ENCODE results near the gene MAGEA4.

MAGEA4 gene

DNA sequence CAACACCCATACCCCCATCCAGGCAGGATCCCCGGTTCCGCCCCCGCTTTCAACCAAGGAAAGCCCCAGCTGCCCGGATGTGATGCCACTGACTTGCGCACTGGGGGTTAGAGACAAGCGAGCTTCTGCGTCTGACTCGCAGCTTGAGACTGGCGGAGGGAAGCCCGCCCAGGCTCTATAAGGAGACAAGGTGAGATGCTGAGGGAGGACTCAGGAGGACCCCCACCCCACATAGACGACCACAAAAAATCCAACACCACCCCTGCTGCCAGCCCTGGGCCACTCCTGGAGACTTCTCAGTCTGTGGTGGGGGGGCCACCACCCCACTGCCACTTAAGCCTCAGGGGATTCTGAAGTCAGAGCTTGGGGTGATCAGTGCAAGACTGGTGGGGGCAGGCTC is at the start of gene MAGEA4:
MAGEA4 (plus strand) TSS at position 110 of the 400 bp plus-strand sequence. CDS start 10,776 bp downstream, outside the sequence.
- no peak within 1 kb of the TSS for H3K27ac ChIP-seq (ENCODE audit: low read depth, low read length)
- no peaks in the 10 kb centered on the region for H3K4me1 ChIP-seq (ENCODE audit: control insufficient read depth, insufficient read depth, low read length)
- H3K27me3 ChIP-seq (ENCODE audit: control insufficient read depth, insufficient read depth, low read length): no peaks in the 10 kb centered on the region
- no peaks in the 10 kb centered on the region for H3K36me3 ChIP-seq (ENCODE audit: control insufficient read depth, insufficient read depth, low read length)
- no peak within 1 kb of the TSS for H3K4me3 ChIP-seq (ENCODE audit: low read length)
- no peak within 1 kb of the TSS for H3K9ac ChIP-seq (ENCODE audit: low read length)

DNA sequence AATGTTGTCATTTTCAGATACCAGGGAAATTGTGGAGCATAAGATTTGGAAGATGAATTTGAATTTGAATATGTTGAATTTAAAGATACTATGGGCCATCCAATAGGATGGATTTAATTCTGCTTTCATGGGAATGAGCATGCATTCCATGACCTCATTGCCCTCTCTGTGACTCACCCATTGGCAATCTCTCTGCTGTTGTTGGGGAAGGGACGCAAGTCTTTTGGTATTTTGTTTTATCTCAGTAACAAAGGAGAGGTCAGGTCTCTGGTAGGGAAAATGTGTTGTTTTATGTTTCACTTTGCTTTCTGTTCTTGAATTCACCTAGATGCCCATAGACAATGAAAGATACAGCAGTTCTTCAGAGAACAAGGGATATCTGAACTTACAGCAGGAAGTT is 42.1 kb upstream of the MAGEA4 start:
- Histone ChIP-seq H3K9ac (ENCODE audit: low read length) (no peak overlapping the region), H3K4me3 (ENCODE audit: low read length) (no peak overlapping the region), H3K4me1 (ENCODE audit: control insufficient read depth, insufficient read depth, low read length) (no peaks in the 10 kb centered on the region), H3K27me3 (ENCODE audit: control insufficient read depth, insufficient read depth, low read length) (no peaks in the 10 kb centered on the region), H3K27ac (ENCODE audit: low read depth, low read length) (no peak overlapping the region), H3K36me3 (ENCODE audit: control insufficient read depth, insufficient read depth, low read length) (no peaks in the 10 kb centered on the region)

DNA sequence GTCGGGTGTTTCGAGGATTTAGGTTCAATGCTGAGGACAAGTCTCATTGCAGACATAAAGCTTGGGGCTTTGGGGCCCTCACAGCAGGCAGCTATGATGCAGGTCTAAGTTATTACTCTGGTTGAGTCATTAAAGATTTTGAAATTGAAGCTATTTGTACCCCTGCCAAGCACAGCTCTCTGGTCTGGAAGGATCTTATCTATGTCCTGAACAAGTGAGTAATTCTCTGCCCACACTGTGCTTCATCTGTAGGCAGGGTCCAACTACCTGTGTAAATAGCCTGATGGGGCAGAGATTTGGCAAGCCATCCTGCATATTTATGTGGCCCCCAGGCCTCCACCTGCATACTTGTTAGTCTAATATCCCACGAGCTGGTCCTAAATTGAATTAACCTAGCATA is 41.4 kb upstream of the MAGEA4 start:
- Histone ChIP-seq H3K27ac (ENCODE audit: low read depth, low read length) (no peak overlapping the region), H3K4me1 (ENCODE audit: control insufficient read depth, insufficient read depth, low read length) (no peaks in the 10 kb centered on the region), H3K36me3 (ENCODE audit: control insufficient read depth, insufficient read depth, low read length) (no peaks in the 10 kb centered on the region), H3K9ac (ENCODE audit: low read length) (no peak overlapping the region), H3K27me3 (ENCODE audit: control insufficient read depth, insufficient read depth, low read length) (no peaks in the 10 kb centered on the region), H3K4me3 (ENCODE audit: low read length) (no peak overlapping the region)

DNA sequence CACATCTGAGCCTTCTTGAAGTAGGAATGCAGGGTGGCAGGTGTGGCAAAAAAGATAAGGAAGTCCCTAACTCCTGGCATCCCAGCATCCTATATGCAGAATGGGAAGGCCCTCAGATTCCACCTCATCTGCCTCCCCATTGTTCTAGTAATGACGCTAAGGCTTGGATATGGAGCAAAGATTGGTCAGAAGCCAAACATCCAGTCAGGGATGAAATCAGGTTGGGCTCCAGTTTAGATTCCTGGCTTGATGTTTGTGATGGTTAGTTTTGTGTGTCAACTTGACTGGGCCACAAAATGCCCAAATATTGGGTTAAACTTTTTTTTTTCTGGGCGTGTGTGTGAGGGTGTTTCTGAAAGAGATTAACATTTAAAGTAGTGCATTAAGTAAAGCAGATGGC is 39.6 kb upstream of the MAGEA4 start:
- no peak overlapping the region for H3K27ac ChIP-seq (ENCODE audit: low read depth, low read length)
- no peaks in the 10 kb centered on the region for H3K36me3 ChIP-seq (ENCODE audit: control insufficient read depth, insufficient read depth, low read length)
- no peaks in the 10 kb centered on the region for H3K27me3 ChIP-seq (ENCODE audit: control insufficient read depth, insufficient read depth, low read length)
- no peak overlapping the region for H3K9ac ChIP-seq (ENCODE audit: low read length)
- no peaks in the 10 kb centered on the region for H3K4me1 ChIP-seq (ENCODE audit: control insufficient read depth, insufficient read depth, low read length)
- no peak overlapping the region for H3K4me3 ChIP-seq (ENCODE audit: low read length)

- H3K4me3 ChIP-seq (ENCODE audit: low read length): no peak overlapping the region
- no peaks in the 10 kb centered on the region for H3K36me3 ChIP-seq (ENCODE audit: control insufficient read depth, insufficient read depth, low read length)
- H3K27ac ChIP-seq (ENCODE audit: low read depth, low read length): no peak overlapping the region
- no peaks in the 10 kb centered on the region for H3K4me1 ChIP-seq (ENCODE audit: control insufficient read depth, insufficient read depth, low read length)
- H3K27me3 ChIP-seq (ENCODE audit: control insufficient read depth, insufficient read depth, low read length): no peaks in the 10 kb centered on the region
- no peak overlapping the region for H3K9ac ChIP-seq (ENCODE audit: low read length)
Measured at GRCh38 chrX:151875270-151876026, 37.2 kb upstream of the MAGEA4 start.

DNA sequence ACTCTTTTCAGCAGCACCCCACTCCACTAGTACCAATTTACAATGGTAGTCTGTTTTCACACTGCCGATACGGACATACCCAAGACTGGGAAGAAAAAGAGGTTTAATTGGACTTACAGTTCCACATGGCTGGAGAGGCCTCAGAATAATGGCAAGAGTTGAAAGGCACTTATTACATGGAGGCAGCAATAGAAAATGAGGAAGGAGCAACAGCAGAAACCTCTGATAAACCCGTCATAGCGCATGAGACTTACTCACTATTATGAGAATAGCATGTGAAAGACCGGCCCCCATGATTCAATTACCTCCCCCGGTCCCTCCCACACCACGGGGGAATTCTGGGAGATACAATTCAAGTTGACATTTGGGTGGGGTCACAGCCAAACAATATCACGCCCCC is 34.1 kb upstream of the MAGEA4 start:
- Histone ChIP-seq H3K36me3 (ENCODE audit: control insufficient read depth, insufficient read depth, low read length) (no peaks in the 10 kb centered on the region), H3K9ac (ENCODE audit: low read length) (no peak overlapping the region), H3K27me3 (ENCODE audit: control insufficient read depth, insufficient read depth, low read length) (no peaks in the 10 kb centered on the region), H3K4me3 (ENCODE audit: low read length) (no peak overlapping the region), H3K4me1 (ENCODE audit: control insufficient read depth, insufficient read depth, low read length) (no peaks in the 10 kb centered on the region), H3K27ac (ENCODE audit: low read depth, low read length) (no peak overlapping the region)

GRCh38 chrX:151879856-151880255 is 32.8 kb upstream of the MAGEA4 start:
- Histone ChIP-seq H3K4me3 (ENCODE audit: low read length) (no peak overlapping the region), H3K27ac (ENCODE audit: low read depth, low read length) (no peak overlapping the region), H3K36me3 (ENCODE audit: control insufficient read depth, insufficient read depth, low read length) (no peaks in the 10 kb centered on the region), H3K9ac (ENCODE audit: low read length) (no peak overlapping the region), H3K27me3 (ENCODE audit: control insufficient read depth, insufficient read depth, low read length) (no peaks in the 10 kb centered on the region), H3K4me1 (ENCODE audit: control insufficient read depth, insufficient read depth, low read length) (no peaks in the 10 kb centered on the region)

DNA sequence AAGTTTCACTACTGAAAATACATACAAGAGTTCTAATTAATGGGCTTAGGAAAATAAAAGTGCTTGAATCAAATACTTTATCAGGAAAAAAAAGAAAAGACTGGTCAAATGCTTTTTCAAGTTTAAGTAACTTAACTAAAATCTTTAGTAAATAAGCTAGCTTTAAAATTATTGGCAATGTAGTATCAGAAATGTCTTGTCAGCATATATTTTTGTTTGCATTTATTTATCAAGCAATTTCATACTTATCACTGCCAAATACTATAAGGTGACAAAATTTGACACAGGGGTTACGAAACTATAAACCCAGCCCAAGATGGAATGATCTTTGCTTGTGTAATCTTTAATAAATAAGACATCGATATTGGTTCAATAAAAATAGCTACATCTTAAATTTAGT is 31.8 kb upstream of the MAGEA4 start:
- no peak overlapping the region for H3K27ac ChIP-seq (ENCODE audit: low read depth, low read length)
- no peaks in the 10 kb centered on the region for H3K36me3 ChIP-seq (ENCODE audit: control insufficient read depth, insufficient read depth, low read length)
- no peaks in the 10 kb centered on the region for H3K27me3 ChIP-seq (ENCODE audit: control insufficient read depth, insufficient read depth, low read length)
- no peak overlapping the region for H3K4me3 ChIP-seq (ENCODE audit: low read length)
- H3K4me1 ChIP-seq (ENCODE audit: control insufficient read depth, insufficient read depth, low read length): no peaks in the 10 kb centered on the region
- H3K9ac ChIP-seq (ENCODE audit: low read length): no peak overlapping the region

DNA sequence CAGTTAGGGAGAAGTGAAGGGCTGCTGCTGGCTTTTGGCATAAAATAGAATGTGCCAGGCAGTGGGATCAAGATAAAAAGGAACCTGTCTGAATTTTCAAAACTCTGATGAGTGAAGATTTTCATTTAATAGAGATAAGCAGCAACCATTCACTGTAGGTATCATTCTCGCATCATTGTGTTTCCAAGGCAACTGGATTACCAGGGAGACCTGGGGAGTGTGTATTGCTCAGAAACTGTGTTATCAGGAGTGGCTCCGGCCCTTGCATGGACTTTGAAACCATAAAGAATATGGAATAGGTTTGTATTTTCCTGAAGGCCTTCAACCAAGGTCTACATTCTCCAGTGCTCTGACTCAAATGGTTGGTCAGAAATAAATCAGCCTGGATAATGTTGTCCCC is 23.3 kb upstream of the MAGEA4 start:
- Histone ChIP-seq H3K36me3 (ENCODE audit: control insufficient read depth, insufficient read depth, low read length) (no peaks in the 10 kb centered on the region), H3K27me3 (ENCODE audit: control insufficient read depth, insufficient read depth, low read length) (no peaks in the 10 kb centered on the region), H3K9ac (ENCODE audit: low read length) (no peak overlapping the region), H3K27ac (ENCODE audit: low read depth, low read length) (no peak overlapping the region), H3K4me1 (ENCODE audit: control insufficient read depth, insufficient read depth, low read length) (no peaks in the 10 kb centered on the region), H3K4me3 (ENCODE audit: low read length) (no peak overlapping the region)

GRCh38 chrX:151896734-151897474 is 15.8 kb upstream of the MAGEA4 start:
- Histone ChIP-seq H3K4me3 (ENCODE audit: low read length) (no peak overlapping the region), H3K9ac (ENCODE audit: low read length) (no peak overlapping the region), H3K27ac (ENCODE audit: low read depth, low read length) (no peak overlapping the region), H3K36me3 (ENCODE audit: control insufficient read depth, insufficient read depth, low read length) (no peaks in the 10 kb centered on the region), H3K27me3 (ENCODE audit: control insufficient read depth, insufficient read depth, low read length) (no peaks in the 10 kb centered on the region), H3K4me1 (ENCODE audit: control insufficient read depth, insufficient read depth, low read length) (no peaks in the 10 kb centered on the region)

GRCh38 chrX:151899622-151900021 is 13.1 kb upstream of the MAGEA4 start:
- Histone ChIP-seq H3K27ac (ENCODE audit: low read depth, low read length) (no peak overlapping the region), H3K36me3 (ENCODE audit: control insufficient read depth, insufficient read depth, low read length) (no peaks in the 10 kb centered on the region), H3K4me1 (ENCODE audit: control insufficient read depth, insufficient read depth, low read length) (no peaks in the 10 kb centered on the region), H3K4me3 (ENCODE audit: low read length) (no peak overlapping the region), H3K9ac (ENCODE audit: low read length) (no peak overlapping the region), H3K27me3 (ENCODE audit: control insufficient read depth, insufficient read depth, low read length) (no peaks in the 10 kb centered on the region)

DNA sequence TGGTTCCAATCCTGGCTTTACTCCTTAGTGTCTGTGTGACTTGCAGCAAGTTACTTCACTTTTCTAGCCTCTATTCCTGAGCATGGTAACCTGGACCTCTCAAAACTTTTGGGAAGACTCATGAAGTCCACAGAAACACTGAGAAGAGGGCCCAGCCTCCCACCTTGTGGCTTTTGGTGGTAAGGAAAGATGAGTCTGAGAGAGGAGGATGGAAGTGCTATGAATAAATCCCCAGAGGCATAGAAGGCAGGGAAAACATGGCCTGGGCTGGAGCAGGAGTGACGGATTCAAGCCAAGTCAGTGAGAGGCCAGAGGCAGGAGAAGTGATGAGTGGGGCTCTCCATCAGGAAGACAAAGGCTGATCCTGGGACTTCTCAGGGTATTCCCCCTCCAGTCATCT is 10.9 kb upstream of the MAGEA4 start:
- Histone ChIP-seq H3K27ac (ENCODE audit: low read depth, low read length) (no peak overlapping the region), H3K4me1 (ENCODE audit: control insufficient read depth, insufficient read depth, low read length) (no peaks in the 10 kb centered on the region), H3K4me3 (ENCODE audit: low read length) (no peak overlapping the region), H3K9ac (ENCODE audit: low read length) (no peak overlapping the region), H3K36me3 (ENCODE audit: control insufficient read depth, insufficient read depth, low read length) (no peaks in the 10 kb centered on the region), H3K27me3 (ENCODE audit: control insufficient read depth, insufficient read depth, low read length) (no peaks in the 10 kb centered on the region)
